COLO668 (cell line): Measurements from ENCODE around the gene CMIP.

Source experiments
- DNase-seq: peaks from one replicate; lab custom pipeline; 2025; ENCODE audit not compliant: unreplicated experiment; lab: John Stamatoyannopoulos, UW

CMIP gene

DNA sequence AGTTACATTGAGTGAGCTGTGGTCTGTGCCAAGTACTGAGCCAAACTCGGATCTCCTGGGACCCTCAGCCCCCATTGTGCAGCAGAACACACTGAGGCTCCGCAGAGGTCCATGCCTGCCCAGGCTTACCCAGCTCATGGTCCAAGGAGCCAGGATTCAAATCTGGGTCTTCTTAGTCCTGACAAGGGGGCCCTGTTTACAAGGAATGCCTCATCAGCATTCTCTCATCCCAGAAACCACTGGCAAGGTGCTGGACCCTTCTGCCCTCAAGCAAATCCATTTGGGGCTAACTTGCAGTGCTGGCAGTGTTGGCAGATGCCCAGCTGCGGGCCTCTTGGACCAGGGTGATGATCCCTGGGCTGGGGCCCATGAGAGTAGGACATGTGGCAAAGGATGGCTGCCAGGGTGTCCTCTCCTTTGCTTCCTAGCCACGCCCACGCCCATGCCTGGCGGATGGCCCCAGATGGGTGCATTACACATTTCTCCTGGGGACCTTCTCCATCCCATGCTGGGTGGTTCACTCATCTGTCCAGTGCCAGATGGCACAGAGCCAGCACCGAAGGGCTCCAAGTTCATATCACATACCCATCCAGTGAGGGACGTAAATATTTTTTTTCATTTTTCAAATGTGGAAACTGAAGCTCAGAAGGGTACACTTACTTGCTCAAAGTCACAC lies 117.7 kb downstream of the CMIP start:
- DNase-seq, result no peak

DNA sequence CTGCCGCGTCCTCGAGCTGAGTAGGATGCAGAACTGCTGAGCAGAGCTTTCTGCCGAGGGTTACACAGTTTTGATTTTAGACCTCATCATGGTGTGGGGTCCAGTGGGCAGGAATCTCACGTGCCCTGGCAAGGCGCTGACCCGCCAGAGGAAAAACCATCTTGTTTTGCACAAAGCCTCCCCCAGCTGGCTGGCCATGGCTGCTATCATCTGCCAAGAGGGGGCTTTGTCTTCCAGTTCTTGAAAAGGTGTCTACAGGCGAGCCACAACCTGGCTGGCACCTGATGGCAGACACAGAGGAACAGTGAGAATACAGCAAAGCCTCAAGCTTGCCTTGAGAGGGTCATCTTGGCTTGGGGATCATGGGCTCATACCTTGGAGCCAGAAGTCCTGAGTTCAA lies 118.3 kb downstream of the CMIP start:
- DNase-seq, result no peak

DNA sequence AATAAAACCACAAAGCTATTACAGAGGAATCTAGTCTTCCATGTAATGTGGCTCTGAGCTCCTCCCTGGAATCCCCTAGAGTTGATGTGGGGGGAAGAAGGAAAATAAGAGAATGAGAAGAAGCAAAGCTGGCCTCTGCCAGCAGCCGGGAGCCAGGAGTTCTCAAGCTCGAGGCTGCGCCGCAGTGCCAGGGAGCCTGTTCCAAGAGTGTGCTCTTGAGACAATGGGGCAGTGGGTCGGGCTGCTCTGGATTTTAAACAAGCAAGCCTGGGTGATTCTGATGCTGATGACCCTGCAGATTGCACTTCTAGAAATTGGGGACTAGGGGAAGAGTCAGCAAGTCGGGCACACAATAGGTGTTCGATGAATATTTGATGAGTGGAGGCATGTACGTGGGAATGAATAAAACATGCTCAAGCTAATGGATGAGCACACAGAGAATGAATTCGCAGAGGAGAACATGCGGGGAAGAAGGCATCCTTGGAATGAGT lies 119.9 kb downstream of the CMIP start:
- no peak for DNase-seq

DNA sequence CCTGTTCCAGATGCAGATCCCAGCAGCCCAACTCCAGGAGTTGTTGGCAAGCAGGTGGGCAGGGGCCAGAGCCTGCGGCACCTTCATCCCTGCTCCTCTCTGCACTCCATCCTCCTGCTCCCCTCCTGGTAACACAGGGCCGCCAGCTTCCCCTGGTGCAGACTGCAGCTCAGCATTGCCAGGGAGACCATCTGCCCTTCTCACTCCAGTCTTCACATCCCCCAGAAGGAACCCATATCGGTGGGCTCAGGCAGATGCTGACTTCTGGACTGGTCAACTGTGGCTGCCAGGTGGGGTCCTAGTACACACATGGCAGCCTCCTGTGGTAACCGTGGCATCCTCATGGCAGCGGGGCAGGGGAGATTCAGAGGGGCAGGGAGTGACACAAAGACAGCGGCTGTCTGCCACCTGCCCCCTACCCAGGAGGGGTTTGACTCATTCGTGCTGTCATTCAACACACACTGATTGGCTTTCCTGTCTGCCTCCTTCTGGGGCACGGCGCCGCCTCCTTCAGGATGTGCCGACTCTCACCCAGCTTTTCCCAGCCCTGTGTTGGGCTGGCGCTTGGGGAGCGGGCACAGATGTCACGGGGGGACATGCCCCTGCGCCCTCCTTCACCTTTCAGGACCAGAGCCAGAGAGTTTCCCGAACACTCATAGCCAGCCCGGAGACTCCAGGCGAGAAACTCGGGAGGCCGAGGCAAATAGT lies 120.9 kb downstream of the CMIP start:
- DNase-seq, result no peak

DNA sequence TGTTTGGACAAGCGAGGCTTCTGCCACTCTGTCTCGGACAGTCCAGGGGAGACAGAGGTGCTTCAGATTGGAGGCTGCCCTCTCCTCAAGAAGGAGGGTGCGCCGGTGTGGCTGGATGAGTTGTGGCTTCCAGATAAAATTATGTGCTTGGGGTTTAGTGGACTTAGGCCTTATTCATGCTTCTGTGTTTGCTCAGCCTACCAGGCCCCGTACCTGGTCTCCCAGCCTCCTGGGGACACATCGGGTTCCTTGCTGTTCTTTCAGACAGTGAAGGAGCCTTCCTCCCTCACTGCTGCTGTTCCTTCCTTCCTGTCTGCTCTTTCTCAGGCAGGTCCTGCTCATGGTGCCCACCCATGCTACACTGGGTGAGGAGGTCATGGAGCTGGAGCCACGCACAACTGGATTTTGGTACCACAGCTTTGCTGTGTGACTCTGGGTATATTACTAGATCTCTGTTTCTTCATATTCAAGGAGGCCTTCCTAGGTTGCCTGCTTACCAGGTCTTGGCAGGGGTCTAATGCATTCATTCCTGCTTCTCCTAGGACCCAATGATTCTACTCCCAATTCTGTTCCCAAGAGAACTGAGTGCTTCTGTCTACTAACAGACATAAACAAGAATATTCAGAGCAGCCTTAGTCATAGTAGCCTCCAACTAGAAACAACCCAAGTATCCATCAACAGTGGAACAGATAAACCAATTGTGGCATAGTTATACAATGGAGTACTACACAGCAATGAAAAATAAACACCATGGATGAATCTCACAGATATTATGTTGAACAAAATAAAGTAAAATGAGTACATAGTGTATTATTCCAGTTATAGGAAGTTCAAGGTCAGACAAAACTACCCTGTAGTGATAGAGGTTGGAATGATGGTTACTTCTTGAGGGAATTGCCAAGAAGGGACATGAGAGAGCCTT lies 121.7 kb downstream of the CMIP start:
- no peak for DNase-seq

DNA sequence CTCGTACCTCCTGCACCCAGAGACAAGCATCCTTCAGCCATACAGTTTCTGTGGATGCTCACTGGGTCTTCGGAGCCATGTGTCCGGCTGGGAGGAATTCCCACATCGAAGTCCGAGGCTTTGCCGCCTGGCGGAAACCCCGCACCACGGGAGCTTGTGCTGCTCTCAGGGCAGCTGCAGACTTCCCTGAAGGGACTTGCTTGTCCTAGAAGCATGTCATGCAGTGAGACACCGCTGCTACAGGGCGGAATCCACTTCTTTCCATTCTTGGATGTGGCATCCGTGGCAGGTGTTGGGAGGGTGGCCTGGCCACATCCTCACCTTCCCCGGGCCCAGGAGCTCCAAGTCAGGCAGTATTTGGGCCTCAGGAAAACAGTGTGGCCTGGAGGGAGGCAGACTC lies 122.5 kb downstream of the CMIP start:
- DNase-seq, result no peak

DNA sequence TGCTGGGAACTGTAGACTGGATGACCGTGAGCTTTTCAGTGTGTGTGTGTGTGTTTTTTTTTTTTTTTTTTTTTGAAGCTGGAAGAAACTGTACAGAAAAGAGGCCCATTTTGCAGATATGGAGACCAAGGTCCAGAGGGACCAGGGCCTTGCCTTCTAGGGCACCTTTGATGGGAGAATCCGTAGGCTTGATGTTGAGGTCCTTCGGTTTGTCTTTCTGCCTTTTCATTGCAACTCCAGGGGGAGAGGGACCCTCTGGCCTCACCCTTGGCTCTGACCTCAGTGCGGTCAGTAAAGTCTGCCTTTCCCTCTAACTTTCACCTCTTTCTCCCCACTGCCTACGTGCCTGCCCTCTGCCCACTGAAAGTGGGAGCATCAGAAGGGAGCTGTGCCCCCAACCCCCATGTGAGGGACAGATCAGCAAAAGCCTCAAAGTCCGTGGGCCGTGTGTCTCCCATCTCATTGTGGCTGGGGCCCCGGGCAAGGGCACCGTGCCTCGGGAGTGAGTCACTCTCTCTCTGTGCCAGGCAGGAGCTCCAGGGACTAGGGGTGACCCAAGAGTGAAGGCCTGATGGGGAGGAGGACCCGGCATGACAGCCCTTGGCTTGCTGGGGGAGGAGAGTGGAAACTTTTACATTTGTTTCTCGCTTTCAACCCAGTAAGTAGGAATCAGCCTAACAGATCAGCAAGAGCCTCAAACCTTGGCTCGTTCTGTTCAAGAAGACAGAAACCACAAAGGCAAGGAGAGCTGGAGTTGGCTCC lies 123.6 kb downstream of the CMIP start:
- DNase-seq, result no peak

DNA sequence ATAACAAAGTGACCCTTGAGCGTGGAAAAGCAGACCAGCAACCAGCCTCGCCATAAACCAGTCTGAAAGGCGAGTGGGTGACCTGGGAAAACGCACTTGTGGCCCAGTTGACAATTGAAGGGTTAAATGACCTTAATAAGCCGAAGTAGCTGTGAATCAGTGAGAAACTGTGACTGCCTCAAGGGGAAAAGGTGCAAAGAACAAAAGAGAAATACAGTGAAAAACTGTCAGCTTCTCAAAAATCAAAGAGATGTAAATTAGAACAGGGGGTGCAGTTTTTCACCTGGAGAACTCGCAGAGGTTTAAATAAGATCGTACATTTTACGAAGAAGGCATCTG lies 124.1 kb downstream of the CMIP start:
- no peak for DNase-seq

DNA sequence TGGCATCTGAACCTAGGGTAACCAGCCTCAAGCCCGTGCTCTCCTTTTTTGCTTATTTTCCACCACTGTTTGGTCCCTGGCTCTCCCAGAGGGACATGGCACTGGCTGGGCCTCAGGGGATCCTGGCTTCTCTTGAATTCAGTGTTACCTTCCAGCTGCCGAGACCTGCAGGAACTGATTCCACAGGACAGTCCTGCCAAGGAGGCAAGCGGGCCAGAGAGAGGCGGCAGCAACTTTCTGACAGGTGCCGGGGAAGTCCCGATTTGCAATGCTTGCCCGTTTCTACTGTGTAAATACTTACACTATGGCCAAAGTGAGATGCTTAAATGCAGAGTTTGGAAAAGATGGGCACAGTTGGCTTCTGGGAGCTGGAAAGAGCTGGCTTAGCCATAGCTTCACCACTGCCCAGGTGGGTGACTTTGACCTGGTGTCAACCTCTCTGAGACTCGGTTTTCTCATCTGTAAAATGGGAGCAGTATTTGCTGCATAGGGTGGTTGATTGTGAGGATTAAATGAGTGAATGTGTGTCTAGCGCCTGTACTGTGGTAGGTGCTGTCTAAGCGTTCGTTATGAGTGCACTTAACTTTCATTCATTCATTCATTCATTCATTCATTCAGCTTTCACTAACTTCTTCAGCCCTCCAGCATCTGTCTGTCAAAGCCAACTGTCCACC lies 124.9 kb downstream of the CMIP start:
- DNase-seq, result peak; percentile 16

DNA sequence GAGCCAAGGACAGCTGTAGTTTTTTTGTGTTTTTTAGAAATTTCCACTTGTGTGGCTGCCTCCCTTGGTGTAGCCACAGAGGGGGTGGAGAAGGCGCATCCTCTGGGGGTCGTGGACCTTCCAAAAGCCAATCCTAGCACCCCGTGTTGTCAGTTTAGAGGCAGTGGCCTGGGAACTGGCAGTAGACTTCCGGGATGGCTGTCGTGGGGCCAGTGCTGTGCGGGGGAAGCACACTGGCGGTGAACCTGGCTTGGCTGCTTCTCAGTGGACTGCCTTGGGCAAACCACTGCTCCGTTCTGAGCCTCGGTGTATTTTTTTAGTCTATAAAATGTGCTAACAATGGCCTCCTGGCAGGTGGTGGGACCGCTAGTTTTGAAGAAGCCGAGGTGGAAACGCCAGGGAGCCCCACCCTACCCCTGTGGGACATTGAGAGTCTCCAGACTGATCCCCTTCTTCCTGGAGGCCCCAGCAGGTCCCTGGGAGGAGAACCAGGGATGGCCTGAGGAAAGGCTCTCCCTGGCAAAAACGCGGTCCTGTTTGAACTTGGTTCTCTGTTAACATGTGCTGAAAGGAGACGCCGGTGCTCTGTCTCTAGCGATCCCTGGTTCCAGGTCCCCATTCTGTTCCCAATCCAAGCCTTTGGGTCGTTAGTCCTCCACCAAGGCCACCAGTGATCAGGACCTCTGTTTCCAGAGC lies 125.7 kb downstream of the CMIP start:
- no peak for DNase-seq

DNA sequence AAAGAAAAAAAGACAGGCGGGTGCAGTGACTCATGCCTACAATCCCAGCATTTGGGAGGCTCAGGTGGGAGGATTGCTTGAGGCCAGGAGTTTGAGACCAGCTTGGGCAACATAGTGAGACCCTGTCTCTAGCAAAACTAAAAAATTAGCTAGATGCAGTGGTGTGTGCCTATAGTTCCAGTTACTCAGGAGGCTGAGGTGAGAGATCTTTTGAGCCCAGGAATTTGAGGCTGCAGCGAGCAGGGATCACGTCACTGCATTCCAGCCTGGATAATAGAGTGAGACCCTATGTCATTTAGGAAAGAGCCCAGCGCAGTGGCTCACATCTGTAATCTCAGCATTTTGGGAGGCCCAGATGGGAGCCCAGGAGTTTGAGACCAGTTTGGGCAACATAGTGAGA lies 126.6 kb downstream of the CMIP start:
- DNase-seq, result no peak

DNA sequence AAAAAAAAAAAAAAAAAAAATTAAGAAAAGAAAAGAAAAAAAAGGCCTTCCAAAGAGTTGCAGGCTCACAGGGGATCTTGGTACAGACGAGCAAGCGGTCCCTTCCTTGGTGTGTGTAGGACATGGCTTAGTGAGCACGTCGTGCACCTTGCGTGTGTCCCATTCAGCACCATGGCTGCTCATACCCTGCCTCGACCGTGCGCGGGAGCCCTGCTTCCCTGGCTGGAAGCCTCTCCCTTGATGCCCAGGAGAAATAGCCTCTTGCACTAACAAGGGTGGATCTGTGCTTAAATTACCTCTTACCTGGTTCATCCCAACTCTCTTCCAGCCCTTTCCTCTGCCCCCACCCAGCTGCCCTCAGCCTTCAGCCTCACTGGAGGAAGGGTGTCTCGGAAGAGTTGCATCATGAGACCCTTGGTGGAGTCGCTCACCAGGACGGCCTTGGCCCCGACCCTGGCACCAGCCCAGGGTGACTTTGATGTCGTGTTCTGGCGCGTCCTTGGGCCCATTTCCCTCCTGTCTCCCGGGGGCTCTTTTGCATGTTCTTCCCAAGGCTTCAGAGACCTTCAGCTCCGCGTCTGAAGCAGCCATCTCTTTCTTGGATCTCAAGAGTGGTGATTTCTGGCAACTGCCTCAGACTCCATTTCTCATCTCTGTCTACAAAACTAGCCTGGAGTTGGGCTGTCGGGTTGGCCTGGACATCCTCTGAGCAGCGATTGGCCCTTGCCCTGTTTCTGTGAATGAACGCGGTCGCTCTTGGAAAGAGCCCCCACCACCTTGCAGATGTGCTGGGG lies 127.2 kb downstream of the CMIP start:
- DNase-seq, result no peak

DNA sequence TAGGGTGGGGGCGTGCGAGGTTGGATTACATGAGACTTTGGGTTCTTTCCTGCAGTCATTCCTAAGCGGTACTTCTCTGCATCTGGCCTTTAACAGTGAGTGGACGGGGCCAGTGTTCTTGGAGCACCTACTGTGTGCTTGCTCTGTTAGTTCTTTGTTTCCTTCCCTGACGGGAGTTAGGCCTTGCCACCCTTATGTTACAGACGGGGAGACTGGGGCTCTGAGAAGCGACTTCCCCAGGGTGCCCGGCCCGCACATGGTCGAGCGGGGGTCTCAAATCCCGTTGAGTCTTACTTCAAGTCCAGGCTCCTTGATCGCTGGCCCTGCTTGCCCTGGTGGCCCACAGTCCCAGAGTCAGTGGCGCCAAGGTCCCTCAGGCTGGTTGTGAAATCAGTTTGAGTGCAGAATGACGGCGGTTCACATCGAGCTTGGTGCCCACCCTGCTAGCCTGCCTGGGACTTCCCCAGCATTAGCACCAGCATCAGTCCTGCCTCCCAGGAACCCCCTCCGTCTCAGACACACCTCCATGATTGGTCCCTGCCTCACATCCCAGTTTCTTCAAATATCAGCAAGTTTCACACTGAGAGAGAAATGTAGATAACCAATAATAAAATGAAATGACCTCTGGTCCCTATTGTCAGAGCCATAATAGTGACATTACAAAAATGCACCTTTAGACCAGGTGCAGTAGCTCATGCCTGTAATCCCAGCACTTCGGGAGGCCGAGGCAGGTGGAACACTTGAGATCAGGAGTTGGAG lies 128.0 kb downstream of the CMIP start:
- DNase-seq, result no peak

DNA sequence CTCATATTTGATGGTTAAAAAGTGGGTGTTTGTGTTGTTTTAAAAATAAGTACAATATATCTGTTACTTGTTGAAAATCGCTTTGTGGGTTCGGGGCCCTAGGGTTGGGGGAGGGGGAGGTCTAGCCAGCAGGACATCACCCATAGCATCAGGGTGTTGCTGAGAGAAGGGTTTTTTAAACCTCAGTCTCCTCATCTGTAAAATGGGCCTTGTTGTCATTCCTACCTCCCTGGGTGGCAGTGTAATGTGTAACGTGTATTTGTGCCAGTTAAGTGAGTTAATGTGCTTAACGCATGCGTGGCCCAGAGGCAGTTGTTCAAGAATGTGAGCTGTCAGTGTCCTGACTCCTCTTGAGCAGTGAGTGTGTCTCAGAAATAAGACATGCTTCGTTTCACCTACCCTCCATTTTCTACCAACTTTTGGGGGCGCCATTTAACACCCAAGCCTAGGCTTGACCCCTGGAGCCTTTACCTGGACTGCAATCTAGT lies 129.0 kb downstream of the CMIP start:
- DNase-seq, result no peak

DNA sequence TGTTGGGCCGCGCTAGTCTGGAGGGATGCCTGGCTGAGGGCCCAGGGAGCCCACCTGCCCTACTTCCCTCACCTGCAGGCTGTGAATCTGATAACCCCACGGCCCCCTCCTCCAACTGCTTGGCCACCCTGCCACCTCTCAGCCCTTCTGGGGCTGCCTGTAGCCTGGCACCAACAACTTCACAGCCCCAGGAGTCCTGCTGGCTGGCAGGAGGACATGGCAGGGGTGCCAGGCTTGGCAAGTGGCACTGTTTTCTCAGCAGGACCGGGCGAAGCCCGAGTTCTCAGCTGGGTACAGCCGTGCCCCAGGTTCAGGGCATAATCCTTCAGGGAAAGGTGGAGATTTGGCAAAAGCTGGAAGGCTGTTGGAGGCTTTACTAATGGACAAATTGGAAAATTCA lies 129.6 kb downstream of the CMIP start:
- DNase-seq, result no peak

DNA sequence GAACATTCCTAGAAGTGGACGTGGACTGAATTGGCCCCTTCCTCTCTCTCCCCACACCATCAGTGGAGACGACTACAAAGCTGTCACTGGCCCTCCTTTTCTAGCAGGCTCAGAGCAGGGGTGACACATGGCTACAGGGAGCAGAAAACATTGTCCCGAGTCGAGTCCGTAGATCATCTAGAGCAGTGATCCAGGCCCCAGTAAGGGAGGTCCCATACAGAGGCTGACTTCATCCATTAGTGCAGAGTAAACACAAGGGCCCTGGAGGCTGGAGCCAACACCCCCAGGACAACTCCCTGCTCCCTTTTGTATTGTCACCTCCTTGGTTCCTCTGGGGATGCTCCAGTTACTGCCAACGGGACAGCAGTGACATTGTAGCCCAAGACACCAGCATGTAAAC lies 130.7 kb downstream of the CMIP start:
- DNase-seq, result no peak

DNA sequence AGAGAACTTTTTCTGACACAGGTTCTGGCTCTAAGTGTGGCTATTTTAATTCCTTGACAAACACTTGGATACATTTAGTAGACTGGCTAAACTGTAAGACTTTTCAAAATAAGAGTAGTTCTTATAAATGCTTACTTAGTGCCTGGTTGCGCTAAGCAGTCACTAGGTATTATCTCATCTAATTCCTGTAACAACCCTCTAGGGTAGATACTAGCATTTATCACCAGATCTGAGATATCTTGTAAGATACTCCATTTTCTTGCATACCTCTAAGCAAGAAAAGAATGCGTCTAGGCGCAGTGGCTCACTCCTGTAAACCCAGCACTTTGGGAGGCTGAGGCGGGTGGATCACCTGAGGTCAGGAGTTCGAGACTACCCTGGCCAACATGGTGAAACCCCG lies 131.2 kb downstream of the CMIP start:
- no peak for DNase-seq

DNA sequence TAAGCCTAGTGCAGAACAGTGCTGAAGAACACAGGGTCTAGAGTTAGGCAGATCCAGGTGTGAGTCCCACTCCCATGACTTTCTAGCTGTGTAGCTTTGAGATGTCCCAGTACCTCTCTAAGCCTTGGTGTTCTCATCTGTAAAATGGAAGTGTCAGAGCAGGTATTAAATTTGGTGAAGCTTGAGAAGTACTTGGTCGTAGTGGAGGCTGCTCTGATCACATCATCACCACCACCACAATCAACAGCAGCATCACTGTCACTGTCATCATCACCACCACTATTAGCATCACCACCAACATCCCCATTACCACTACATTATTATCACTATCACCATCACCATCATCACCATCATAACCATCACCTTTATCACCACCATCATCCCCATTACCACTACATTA lies 132.1 kb downstream of the CMIP start:
- DNase-seq, result no peak
